Testis (tissue), 3 donors: ENCODE results near the gene YY1. TPM values are rescaled to one million over a fixed set of nuclear protein-coding genes. Genes with fewer than 3 reads are reported as not detected.
A peak's percentile ranks its signal among the peaks of the same experiment; 100 is the strongest.
"Not testable (repeated sequence)": the region's sequence is repeated elsewhere in the genome, so short reads cannot be mapped to it uniquely, and the experiment has no call there.

Experiments
- DNase-seq: peaks from one replicate; pipeline ENCODE4 v3.0.0-alpha.2; 2019
- H3K27ac ChIP-seq, 2 donors: fragments of 200-600 bp; sonication (generic); one replicate each; pipeline ENCODE4 v1.5.1; 2019
- H3K27me3 ChIP-seq: fragments of 200-600 bp; sonication (generic); one replicate; pipeline ENCODE4 v1.5.1; 2019
- H3K36me3 ChIP-seq: fragments of 200-600 bp; sonication (generic); one replicate; pipeline ENCODE4 v1.5.1; 2017; ENCODE audit warnings: low read depth; ENCODE audit errors: missing control alignments
- H3K4me1 ChIP-seq: fragments of 200-600 bp; sonication (generic); one replicate; pipeline ENCODE4 v1.5.1; 2019
- H3K4me3 ChIP-seq, 2 donors: fragments of 200-600 bp; sonication (generic); one replicate each; pipeline ENCODE4 v1.5.1; 2017 to 2019
- H3K9me3 ChIP-seq: fragments of 200-600 bp; sonication (generic); one replicate; pipeline ENCODE4 v1.5.1; 2017
- POLR2A ChIP-seq: fragments of 450-650 bp; IDR thresholded peaks from one replicate; pipeline ENCODE4 v1.6.1; 2017; ENCODE audit warnings: antibody characterized with exemption, mild to moderate bottlenecking, moderate library complexity
- WGBS, 2 donors: methylation state at CpG; one replicate each; pipeline ENCODE4 v1.1.5; 2018; 5-methylcytosine and 5-hydroxymethylcytosine counted together
- intact Hi-C: fragments of 100-400 bp; cut with DNase I; formaldehyde crosslinking; loops from one replicate; pipeline ENCODE4 v1.15.1; 2023; ENCODE audit warnings: low total_unique reads
- polyA plus RNA-seq: library from polyadenylated mRNA; stranded (reverse); fragments of 350-450 nt; fragmentation: Illumina TruSeq; extraction: RNeasy Lipid Tissue Mini Kit (QIAGEN cat#74804); gene quantifications from one replicate; pipeline ENCODE4 v1.2.3, GENCODE V29; 2014; ENCODE audit warnings: low read depth, low replicate concordance; ENCODE audit not compliant: insufficient read depth
- total RNA-seq, 2 donors: library from RNA; depleted of rRNA; stranded (reverse); fragments of >200 nt; gene quantifications; one replicate each; pipeline ENCODE4 v1.2.3, GENCODE V29; 2016
- TF ChIP-seq, protein P1 (sequence below), 3 experiments: fragments of 450-650 bp in 2 of 3; fragments of 200-600 bp in 1 of 3; sonication (generic) in 1 of 3; IDR thresholded peaks; one replicate each; pipeline ENCODE4 v1.5.1; 2016 to 2019; ENCODE audit warnings: antibody characterized with exemption in 3 of 3, mild to moderate bottlenecking in 2 of 3, moderate library complexity in 1 of 3

The YY1 gene
- total and polyA plus RNA-seq, 3 donors from 2014 or later = 58.1 to 74.2 (median 68.2) TPM

DNA sequence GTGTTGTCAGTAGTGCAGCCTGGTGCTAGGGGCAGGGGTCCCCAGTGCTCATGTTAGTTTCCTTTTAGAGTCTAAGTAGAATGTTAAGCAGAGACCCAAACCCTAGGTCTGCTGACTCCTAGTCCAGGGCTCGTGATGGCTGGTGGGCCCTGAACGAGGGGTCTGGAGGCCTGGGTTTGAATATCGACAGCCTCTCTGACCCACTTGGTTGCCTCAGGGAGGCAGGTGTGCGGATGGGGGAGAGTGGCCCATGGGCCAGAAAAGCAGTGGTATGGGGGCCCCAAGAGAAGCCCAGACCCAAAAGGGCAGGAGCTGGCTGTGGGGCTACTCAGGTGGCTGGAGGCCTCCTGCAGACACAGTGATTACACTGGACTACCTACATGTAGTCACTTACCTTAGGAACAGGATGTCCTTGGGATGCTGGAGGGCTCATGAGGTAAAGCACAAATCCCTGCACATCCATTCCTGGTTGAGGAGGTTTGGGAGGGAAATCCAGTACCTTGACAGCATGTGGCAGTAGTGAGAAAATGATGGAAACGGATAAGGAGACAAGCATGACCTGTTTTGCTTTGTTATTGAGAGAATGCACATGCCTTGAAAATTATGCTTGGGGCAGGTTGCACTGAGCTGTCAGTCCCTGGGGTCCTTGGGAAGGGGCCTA, 69.0 kb downstream of the YY1 start:
- no peak for DNase-seq
- intact Hi-C loops = loop anchor here (10.0 kb wide), 1 partner anchor 67 kb away; the partner anchor contains the start of gene WDR25
- TF ChIP-seq POLR2A = no peak
- TF ChIP-seq, protein P1, sequence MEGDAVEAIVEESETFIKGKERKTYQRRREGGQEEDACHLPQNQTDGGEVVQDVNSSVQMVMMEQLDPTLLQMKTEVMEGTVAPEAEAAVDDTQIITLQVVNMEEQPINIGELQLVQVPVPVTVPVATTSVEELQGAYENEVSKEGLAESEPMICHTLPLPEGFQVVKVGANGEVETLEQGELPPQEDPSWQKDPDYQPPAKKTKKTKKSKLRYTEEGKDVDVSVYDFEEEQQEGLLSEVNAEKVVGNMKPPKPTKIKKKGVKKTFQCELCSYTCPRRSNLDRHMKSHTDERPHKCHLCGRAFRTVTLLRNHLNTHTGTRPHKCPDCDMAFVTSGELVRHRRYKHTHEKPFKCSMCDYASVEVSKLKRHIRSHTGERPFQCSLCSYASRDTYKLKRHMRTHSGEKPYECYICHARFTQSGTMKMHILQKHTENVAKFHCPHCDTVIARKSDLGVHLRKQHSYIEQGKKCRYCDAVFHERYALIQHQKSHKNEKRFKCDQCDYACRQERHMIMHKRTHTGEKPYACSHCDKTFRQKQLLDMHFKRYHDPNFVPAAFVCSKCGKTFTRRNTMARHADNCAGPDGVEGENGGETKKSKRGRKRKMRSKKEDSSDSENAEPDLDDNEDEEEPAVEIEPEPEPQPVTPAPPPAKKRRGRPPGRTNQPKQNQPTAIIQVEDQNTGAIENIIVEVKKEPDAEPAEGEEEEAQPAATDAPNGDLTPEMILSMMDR (IDR thresholded peaks at IDR 0.05) = no peak
- peak overlapping the region; percentile 80 to 94 for H3K27ac ChIP-seq
- H3K9me3 ChIP-seq = no peaks in the 10 kb centered on the region
- H3K4me3 ChIP-seq = peak overlapping the region in 1 of 2 donors; percentile 84
- no peaks in the 10 kb centered on the region for H3K27me3 ChIP-seq
- H3K36me3 ChIP-seq = no peaks in the 10 kb centered on the region
- peaks cover 25% of the 10 kb centered on the region for H3K4me1 ChIP-seq
- 53 to 74% methylated on average over 5 of the region's 5 CpGs for WGBS, 2 donors

DNA sequence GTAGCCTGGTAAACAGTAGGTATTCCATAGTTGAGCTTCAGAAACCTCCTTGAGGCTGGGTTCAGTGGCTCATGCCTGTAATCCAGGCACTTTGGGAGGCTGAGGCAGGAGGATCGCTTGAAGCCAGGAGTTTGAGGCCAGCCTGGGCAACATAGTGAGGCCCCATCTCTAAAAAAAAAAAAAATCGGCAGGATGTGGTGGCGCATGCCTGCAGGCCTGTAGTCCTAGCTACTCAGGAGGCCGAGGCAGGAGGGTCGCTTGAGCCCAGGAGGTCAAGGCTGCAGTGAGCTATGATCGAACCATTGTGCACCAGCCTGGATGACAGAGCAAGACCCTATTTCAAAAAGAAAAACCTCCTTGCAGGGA, 69.5 kb downstream of the YY1 start:
- intact Hi-C loops = loop anchor here (10.0 kb wide), 1 partner anchor 66 kb away; the partner anchor contains the start of gene WDR25
- not testable (repeated sequence) for DNase-seq, H3K27me3 ChIP-seq, H3K36me3 ChIP-seq, H3K9me3 ChIP-seq, H3K4me3 ChIP-seq
- H3K4me1 ChIP-seq = peaks cover 20% of the 10 kb centered on the region
- WGBS, 2 donors = 81% methylated on average over 5 to 6 of the region's 6 CpGs
- H3K27ac ChIP-seq = peak overlapping the region in 1 of 2 donors; percentile 59

DNA sequence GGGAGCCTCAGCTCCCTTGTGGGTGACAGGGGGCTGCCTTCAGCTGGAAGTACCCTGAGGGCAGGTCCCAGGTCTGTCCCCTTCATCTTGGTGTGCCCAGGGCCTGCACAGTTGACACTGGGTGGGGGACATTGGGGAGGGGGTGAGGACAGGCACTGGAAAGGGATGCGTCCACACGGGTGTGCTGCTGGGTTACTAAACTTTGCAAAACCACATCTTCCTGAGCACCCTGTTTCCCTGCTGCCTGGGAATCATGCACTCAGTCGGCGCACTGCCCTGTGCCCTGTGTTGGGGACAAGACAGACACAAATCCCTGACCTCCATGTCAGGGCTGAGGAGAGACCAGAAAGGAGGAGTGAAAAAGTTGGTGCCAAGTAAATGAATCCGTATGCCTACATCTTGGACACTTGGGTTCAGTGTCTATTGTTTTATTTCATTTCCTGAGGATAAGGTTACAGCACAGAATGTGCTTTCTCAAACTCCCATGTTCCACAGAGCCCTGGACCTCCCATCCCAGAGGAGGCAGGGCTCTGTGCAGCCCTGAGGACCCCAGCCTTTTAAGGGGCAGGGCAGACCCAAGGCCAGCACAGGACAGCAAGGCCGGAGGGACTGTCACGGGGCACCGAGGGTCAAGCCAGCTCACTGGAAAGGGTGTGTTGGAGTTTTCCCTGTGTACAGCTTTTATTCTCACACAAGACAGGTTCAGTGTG, 70.2 kb downstream of the YY1 start:
- 29 to 33% methylated on average over 8 of the region's 8 CpGs for WGBS, 2 donors
- TF ChIP-seq, protein P1 (IDR thresholded peaks at IDR 0.05) = no peak
- TF ChIP-seq POLR2A = no peak

DNA sequence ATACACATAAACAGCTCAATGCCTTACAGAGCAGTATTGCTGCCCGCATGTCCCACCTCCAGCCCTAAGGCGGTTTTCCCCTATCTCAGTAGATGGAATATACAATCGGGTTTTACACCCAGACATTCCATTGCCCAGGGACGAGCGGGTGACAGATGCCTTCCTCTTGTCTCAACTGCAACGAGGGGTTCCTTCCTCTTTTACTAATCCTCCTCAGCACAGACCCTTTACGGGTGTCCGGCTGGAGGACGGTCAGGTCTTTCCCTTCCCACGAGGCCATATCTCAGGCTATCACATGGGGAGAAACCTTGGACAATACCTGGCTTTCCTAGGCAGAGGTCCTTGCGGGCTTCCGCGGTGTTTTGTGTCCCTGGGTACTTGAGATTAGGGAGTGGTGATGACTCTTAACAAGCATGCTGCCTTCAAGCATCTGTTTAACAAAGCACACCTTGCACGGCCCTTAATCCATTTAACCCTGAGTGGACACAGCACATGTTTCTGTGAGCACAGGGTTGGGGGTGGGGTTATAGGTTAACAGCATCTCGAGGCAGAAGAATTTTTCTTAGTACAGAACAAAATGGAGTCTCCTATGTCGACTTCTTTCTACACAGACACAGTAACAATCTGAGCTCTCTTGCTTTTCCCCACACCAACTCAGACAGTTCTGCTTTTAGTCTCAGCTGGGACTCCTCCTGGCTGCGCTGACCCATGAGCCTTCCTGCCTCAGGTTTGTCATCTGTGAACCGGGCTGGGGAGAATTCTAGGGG, 73.3 kb downstream of the YY1 start:
- H3K9me3 ChIP-seq, H3K4me3 ChIP-seq, H3K4me1 ChIP-seq, H3K27me3 ChIP-seq, DNase-seq, intact Hi-C loops, H3K36me3 ChIP-seq, H3K27ac ChIP-seq: not testable (repeated sequence)
- WGBS, 2 donors = 54 to 58% methylated on average over 18 of the region's 18 CpGs

More for the DNA sequence above, 70.2 kb downstream of the YY1 start:
- Histone ChIP-seq H3K9me3 (no peaks in the 10 kb centered on the region), H3K27me3 (no peaks in the 10 kb centered on the region), H3K4me1 (peaks cover 16% of the 10 kb centered on the region), H3K36me3 (no peaks in the 10 kb centered on the region), H3K4me3 (no peak overlapping the region), H3K27ac (peak overlapping the region in 1 of 2 donors; percentile 59)
- intact Hi-C loops = loop anchor here (10.0 kb wide), 1 partner anchor 66 kb away; the partner anchor contains the start of gene WDR25
- no peak for DNase-seq

DNA sequence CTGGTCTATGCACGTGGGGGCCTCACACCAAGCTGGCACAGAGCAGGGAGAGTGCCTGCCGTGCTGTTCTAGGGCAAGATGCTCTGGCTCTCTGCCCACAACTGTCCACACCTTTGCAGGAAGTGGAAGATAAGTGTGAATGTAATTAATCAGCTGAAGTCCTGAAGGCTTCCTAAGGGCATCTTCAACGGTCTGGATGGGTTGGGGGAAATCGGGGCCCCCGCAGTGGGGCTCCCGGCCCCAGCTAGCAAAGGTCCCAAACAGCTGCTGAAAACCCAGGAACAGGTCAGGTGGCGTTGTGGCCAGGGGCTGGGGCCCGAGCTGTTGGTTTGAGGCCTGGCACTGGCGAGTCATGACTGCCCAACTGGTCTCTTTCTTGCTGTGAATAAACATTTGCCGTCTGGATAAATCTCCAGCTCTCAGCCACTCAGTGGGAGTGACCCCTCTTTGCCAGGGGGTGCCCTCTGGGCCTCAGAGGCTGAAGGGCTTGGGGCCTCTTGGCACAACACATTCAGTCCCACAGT, 74.0 kb downstream of the YY1 start:
- no peaks in the 10 kb centered on the region for H3K36me3 ChIP-seq
- DNase-seq = no peak
- H3K9me3 ChIP-seq = no peaks in the 10 kb centered on the region
- no peak overlapping the region for H3K27ac ChIP-seq
- no peak for TF ChIP-seq POLR2A
- intact Hi-C loops = no loop called here
- H3K4me1 ChIP-seq = peaks cover 9% of the 10 kb centered on the region
- WGBS, 2 donors = 66% methylated on average over 10 of the region's 10 CpGs; no CpG with 5 or more reads in 1 of the 2 donors
- no peak overlapping the region for H3K4me3 ChIP-seq
- H3K27me3 ChIP-seq = no peaks in the 10 kb centered on the region
